ENCODE results near the gene FAM171A1.

Gene FAM171A1

DNA sequence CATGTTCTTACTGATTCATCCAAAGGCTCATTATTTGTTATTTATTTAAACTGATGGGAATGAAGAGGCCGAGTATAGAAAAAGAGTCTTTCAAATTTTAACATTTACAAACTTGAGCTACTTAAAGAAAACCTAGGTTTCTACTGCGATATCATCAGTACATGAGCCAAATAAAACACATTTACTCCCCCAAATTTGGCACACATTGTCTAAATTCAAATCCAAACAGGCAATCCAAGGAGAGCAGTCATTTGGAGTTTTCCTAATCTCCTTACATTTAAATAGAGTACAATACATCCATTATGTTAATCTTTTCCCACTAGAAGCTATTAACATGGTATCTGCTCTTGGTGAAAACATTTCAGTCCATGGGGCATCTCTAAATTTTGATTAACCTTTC is 204.8 kb downstream of the FAM171A1 start:
- TF ChIP-seq, protein P1, sequence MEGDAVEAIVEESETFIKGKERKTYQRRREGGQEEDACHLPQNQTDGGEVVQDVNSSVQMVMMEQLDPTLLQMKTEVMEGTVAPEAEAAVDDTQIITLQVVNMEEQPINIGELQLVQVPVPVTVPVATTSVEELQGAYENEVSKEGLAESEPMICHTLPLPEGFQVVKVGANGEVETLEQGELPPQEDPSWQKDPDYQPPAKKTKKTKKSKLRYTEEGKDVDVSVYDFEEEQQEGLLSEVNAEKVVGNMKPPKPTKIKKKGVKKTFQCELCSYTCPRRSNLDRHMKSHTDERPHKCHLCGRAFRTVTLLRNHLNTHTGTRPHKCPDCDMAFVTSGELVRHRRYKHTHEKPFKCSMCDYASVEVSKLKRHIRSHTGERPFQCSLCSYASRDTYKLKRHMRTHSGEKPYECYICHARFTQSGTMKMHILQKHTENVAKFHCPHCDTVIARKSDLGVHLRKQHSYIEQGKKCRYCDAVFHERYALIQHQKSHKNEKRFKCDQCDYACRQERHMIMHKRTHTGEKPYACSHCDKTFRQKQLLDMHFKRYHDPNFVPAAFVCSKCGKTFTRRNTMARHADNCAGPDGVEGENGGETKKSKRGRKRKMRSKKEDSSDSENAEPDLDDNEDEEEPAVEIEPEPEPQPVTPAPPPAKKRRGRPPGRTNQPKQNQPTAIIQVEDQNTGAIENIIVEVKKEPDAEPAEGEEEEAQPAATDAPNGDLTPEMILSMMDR (IDR thresholded peaks at IDR 0.05; ENCODE audit: control insufficient read depth, extremely low read depth, insufficient read depth), result no peak
- DNase-seq (ENCODE audit: low read depth), result no peak
- H3K4me3 ChIP-seq (ENCODE audit: low read depth, low read length), result no peak overlapping the region

DNA sequence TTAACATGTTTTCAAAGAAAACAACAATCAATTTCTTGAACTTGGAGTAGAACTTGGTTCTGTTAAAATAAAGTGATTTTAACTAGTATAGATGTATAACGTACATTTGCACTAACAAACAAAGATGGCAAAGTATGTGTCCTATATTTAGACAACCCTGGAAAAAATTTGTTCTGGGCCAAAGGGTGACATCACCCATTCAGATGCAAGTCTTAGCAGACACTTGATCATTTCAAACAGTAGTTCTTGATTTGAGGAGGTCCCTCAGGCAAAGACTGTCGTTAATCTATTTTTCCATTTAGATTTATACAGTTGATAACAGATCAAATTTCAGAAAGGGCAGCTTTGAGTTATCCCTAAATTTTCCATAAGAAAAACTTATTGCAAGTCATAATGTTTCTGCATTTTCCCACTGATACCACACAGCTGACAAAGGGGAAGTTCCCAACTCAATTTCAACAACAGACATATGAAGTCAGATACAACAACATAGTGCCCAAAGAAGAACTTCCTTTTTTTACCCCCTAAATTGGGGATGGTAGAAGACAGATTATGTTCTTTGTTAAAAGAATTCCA is 207.7 kb downstream of the FAM171A1 start:
- TF ChIP-seq, protein P1 (IDR thresholded peaks at IDR 0.05; ENCODE audit: control insufficient read depth, extremely low read depth, insufficient read depth), result no peak
- DNase-seq (ENCODE audit: low read depth), result no peak
- no peak overlapping the region for H3K4me3 ChIP-seq (ENCODE audit: low read depth, low read length)
